ENCODE data around the gene SNAPC2. TPM values are rescaled to one million over a fixed set of nuclear protein-coding genes. Genes with fewer than 3 reads are reported as not detected.
A peak's percentile ranks its signal among the peaks of the same experiment; 100 is the strongest.

SNAPC2 gene
- total and polyA plus RNA-seq, 4 donors = 7.6 to 32.1 (median 21.1) TPM

DNA sequence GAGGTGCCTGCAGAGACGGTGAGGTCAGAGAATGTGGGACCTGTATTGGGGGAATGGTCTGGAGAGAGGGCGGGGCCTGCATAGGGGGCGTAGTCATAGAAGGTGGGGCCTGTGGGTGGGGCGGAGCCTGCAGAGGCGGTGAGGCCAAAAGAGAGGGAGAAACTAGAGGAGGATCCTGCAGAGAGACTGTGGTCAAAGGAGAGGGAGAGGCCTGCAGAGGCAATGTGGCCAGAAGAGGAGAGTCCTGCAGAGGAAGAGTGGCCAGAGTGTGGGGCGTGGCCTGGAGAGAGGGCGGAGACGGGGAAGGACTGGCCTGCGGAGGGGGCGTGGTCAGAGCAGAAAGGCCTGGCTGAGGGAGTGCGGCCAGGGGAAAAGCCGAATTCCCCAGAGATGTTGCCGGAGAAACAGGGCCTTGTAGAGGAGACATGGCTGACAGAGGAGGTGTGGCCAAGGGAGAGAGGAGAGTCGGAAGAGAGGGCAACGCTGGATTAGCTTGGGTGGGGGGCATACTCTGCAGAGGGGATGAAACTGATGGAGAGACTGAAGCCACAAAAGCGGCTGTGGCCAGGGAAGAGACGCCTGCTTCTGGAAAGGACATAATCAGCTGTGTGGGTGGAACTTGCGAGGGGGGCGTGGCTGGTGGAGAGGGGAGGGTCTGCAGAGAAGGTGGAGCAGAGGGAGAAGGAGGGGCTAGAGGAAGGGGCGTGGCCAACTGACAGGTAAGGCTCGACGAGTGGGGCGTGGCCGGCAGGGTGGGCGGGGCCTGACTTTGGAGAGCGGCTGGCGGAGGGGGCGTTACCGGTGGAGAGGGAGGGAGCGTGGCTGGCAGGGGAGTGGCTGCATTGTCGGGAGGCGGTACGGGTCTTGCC, 48.5 kb upstream of the SNAPC2 start:
- H3K9ac ChIP-seq (ENCODE audit: insufficient read depth in 1 of 2, low read length in 2 of 2) = no peak overlapping the region
- ATAC-seq (ENCODE audit: insufficient read depth, low FRiP score) = peak; percentile 44
- no peaks in the 10 kb centered on the region for H3K36me3 ChIP-seq (ENCODE audit: control insufficient read depth in 4 of 4, insufficient read depth in 4 of 4, low read length in 4 of 4)
- H3K9me3 ChIP-seq (ENCODE audit: control insufficient read depth in 4 of 4, insufficient read depth in 3 of 4, low read length in 3 of 4) = no peaks in the 10 kb centered on the region
- DNase-seq = peak; percentile 84 to 92 (median 85)
- H3K4me3 ChIP-seq = no peak overlapping the region
- H3K4me1 ChIP-seq (ENCODE audit: control insufficient read depth in 5 of 5, insufficient read depth in 5 of 5, low read length in 5 of 5) = peaks cover 0 to 30% (median 12%) of the 10 kb centered on the region in 5 donors
- peak overlapping the region in 1 of 2 donors; percentile 71 for H3K27ac ChIP-seq (ENCODE audit: low read depth in 1 of 2, low read length in 1 of 2)
- 7 to 9% methylated on average over 32 to 33 of the region's 33 CpGs for WGBS, 2 donors
- TF ChIP-seq, protein P1, sequence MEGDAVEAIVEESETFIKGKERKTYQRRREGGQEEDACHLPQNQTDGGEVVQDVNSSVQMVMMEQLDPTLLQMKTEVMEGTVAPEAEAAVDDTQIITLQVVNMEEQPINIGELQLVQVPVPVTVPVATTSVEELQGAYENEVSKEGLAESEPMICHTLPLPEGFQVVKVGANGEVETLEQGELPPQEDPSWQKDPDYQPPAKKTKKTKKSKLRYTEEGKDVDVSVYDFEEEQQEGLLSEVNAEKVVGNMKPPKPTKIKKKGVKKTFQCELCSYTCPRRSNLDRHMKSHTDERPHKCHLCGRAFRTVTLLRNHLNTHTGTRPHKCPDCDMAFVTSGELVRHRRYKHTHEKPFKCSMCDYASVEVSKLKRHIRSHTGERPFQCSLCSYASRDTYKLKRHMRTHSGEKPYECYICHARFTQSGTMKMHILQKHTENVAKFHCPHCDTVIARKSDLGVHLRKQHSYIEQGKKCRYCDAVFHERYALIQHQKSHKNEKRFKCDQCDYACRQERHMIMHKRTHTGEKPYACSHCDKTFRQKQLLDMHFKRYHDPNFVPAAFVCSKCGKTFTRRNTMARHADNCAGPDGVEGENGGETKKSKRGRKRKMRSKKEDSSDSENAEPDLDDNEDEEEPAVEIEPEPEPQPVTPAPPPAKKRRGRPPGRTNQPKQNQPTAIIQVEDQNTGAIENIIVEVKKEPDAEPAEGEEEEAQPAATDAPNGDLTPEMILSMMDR (IDR thresholded peaks at IDR 0.05; ENCODE audit: control extremely low read depth, extremely low read depth) = no peak
- H3K27me3 ChIP-seq (ENCODE audit: control insufficient read depth in 3 of 3, insufficient read depth in 3 of 3, low read length in 2 of 3) = peaks cover 0 to 22% (median 16%) of the 10 kb centered on the region in 3 donors

DNA sequence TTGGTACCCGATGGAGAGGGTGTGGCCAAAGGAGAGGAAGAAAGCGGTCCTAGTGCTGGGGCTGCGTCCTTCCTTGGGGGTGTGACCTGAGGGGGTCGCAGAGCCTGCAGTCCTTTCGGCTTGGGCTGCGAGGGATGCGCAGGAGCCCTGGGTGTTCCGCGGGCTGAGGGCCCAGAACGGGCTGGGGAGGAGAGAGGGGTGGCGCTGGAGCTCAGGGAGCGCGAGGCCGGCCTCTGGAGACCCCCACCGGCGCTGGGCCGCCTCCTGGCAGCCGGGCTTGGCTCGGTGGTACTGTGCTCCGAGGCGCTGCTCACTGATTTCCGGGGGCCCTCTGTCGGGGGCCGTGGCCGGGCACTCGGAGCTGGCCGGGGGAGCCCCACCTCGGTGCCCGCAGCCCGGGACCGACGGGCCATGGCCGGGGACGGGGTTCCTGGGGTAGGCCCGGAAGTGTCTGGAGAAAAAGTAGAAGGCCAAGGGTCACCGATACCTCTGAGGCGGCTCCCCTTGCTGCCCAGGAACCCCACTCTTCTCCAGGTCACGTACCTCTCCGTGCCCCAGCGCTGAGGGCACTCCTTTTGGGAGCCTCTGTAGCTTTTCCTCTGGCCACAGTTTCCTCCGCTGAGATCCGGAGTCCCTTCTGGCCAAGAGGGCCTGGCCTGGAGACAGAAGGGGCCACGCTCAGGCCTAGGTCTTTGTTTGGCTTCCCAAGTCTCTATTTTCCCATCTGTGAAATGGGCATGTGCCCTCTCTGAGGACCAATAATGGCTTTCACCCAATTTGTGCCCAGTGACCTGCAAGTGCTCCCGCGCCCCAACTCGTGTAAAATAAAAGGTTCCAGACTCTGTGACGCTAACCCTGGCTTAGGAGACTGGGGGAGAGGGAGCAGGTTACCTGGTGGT, 47.6 kb upstream of the SNAPC2 start:
- Histone ChIP-seq H3K27ac (ENCODE audit: low read depth in 1 of 2, low read length in 1 of 2) (peak overlapping the region in 1 of 2 donors; percentile 16), H3K4me3 (no peak overlapping the region), H3K9me3 (ENCODE audit: control insufficient read depth in 4 of 4, insufficient read depth in 3 of 4, low read length in 3 of 4) (no peaks in the 10 kb centered on the region), H3K36me3 (ENCODE audit: control insufficient read depth in 4 of 4, insufficient read depth in 4 of 4, low read length in 4 of 4) (no peaks in the 10 kb centered on the region), H3K27me3 (ENCODE audit: control insufficient read depth in 3 of 3, insufficient read depth in 3 of 3, low read length in 2 of 3) (peaks cover 0 to 18% (median 16%) of the 10 kb centered on the region in 3 donors), H3K4me1 (ENCODE audit: control insufficient read depth in 5 of 5, insufficient read depth in 5 of 5, low read length in 5 of 5) (peaks cover 0 to 30% (median 12%) of the 10 kb centered on the region in 5 donors), H3K9ac (ENCODE audit: insufficient read depth in 1 of 2, low read length in 2 of 2) (no peak overlapping the region)
- DNase-seq (no peak), ATAC-seq (ENCODE audit: insufficient read depth, low FRiP score) (no peak)
- TF ChIP-seq, protein P1 (IDR thresholded peaks at IDR 0.05; ENCODE audit: control extremely low read depth, extremely low read depth) = no peak
- WGBS, 2 donors = 51 to 57% methylated on average over 45 to 47 of the region's 47 CpGs

DNA sequence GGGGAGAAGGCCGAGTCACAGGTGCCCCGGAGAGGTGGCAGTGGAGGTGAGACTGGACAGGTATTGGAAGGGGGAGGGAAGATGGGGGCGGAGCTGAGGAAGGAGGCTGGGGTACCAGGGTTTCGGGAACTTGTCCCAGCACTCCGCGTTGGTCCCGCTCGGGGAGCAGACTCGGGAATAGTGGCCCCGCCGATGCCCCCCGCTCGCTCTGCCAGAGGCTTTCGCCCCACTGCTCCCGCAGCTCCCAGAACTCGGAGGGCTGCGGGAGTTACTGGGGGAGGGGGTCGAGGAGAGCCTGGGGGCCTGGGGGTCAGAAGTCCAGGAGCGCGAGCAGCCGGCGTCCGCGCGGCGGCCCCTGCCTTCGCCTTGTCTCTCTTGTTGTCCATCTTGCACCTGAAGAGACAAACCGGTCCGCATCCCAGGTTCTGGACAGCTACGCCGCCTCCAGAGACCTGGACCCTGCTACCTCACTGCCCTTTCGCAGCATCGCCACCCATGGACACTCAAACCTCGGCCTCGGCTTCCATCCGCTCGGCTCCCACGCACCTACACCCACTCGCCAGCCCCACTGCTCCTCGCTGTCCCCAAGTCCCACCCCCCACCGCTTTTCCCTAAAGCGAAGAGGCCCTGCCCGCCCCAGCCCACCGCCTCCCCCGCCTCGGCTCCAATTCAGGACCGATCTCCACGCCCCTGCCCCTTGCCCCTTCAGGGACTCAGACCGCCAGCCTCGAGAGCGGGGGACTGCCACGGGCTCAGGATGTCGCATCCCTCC, 46.6 kb upstream of the SNAPC2 start:
- TF ChIP-seq, protein P1 (IDR thresholded peaks at IDR 0.05; ENCODE audit: control extremely low read depth, extremely low read depth) = no peak
- Histone ChIP-seq H3K4me1 (ENCODE audit: control insufficient read depth in 5 of 5, insufficient read depth in 5 of 5, low read length in 5 of 5) (peaks cover 0 to 30% (median 12%) of the 10 kb centered on the region in 5 donors), H3K9me3 (ENCODE audit: control insufficient read depth in 4 of 4, insufficient read depth in 3 of 4, low read length in 3 of 4) (no peaks in the 10 kb centered on the region), H3K27me3 (ENCODE audit: control insufficient read depth in 3 of 3, insufficient read depth in 3 of 3, low read length in 2 of 3) (peaks cover 0 to 16% (median 16%) of the 10 kb centered on the region in 3 donors), H3K9ac (ENCODE audit: insufficient read depth in 1 of 2, low read length in 2 of 2) (no peak overlapping the region), H3K36me3 (ENCODE audit: control insufficient read depth in 4 of 4, insufficient read depth in 4 of 4, low read length in 4 of 4) (no peaks in the 10 kb centered on the region), H3K27ac (ENCODE audit: low read depth in 1 of 2, low read length in 1 of 2) (no peak overlapping the region), H3K4me3 (no peak overlapping the region)
- 18 to 22% methylated on average over 43 to 53 of the region's 53 CpGs for WGBS, 2 donors
- ATAC-seq (ENCODE audit: insufficient read depth, low FRiP score) (no peak), DNase-seq (no peak)

Data from lung (tissue), 12 donors.